Fibroblast of the conjunctiva (primary cell): ENCODE results near the gene CWF19L2.
A peak's percentile ranks its signal among the peaks of the same experiment; 100 is the strongest.
"Not testable (repeated sequence)": the region's sequence is repeated elsewhere in the genome, so short reads cannot be mapped to it uniquely, and the experiment has no call there.

Experiments used
- DNase-seq: peaks from one replicate; pipeline ENCODE4 v3.0.0-alpha.2; 2010; ENCODE audit warnings: low read depth

CWF19L2 gene

GRCh38 chr11:107457558-107458271 lies at the start of gene CWF19L2:
Gene CWF19L2, minus strand, starts transcription at chr11:107457825. Its CDS starts 9 bp downstream, at chr11:107457816.
- peak; percentile 93 for DNase-seq

- DNase-seq = no peak
Measured at GRCh38 chr11:107505647-107506225, 48.1 kb upstream of the CWF19L2 start.

GRCh38 chr11:107504981-107505380 lies 47.4 kb upstream of the CWF19L2 start:
- no peak for DNase-seq

GRCh38 chr11:107501713-107502112 lies 44.1 kb upstream of the CWF19L2 start:
- no peak for DNase-seq

- not testable (repeated sequence) for DNase-seq
Measured at GRCh38 chr11:107497371-107497770, 39.7 kb upstream of the CWF19L2 start.

GRCh38 chr11:107496011-107496410 lies 38.4 kb upstream of the CWF19L2 start:
- peak; percentile 84 for DNase-seq

GRCh38 chr11:107494055-107494454 lies 36.4 kb upstream of the CWF19L2 start:
- no peak for DNase-seq

- no peak for DNase-seq
Measured at GRCh38 chr11:107493117-107493516, 35.5 kb upstream of the CWF19L2 start.

- no peak for DNase-seq
Measured at GRCh38 chr11:107490836-107491235, 33.2 kb upstream of the CWF19L2 start.

GRCh38 chr11:107482234-107482633 lies 24.6 kb upstream of the CWF19L2 start:
- no peak for DNase-seq

- DNase-seq = no peak
Measured at GRCh38 chr11:107478922-107479321, 21.3 kb upstream of the CWF19L2 start.

GRCh38 chr11:107477820-107478219 lies 20.2 kb upstream of the CWF19L2 start:
- no peak for DNase-seq

- DNase-seq = no peak
Measured at GRCh38 chr11:107473792-107474191, 16.2 kb upstream of the CWF19L2 start.

GRCh38 chr11:107472966-107473365 lies 15.3 kb upstream of the CWF19L2 start:
- DNase-seq = no peak

GRCh38 chr11:107468596-107468995 lies 11.0 kb upstream of the CWF19L2 start:
- DNase-seq = peak; percentile 17

GRCh38 chr11:107467696-107468095 lies 10.1 kb upstream of the CWF19L2 start:
- DNase-seq = no peak

- not testable (repeated sequence) for DNase-seq
Measured at GRCh38 chr11:107466275-107466866, 8.7 kb upstream of the CWF19L2 start.

GRCh38 chr11:107457205-107457557 lies 444 bp downstream of the CWF19L2 start:
- DNase-seq = no peak

GRCh38 chr11:107453594-107454286 lies 3.9 kb downstream of the CWF19L2 start:
- no peak for DNase-seq

- no peak for DNase-seq
Measured at GRCh38 chr11:107446822-107447431, 10.7 kb downstream of the CWF19L2 start.

- no peak for DNase-seq
Measured at GRCh38 chr11:107442715-107443215, 14.9 kb downstream of the CWF19L2 start.

- no peak for DNase-seq
Measured at GRCh38 chr11:107439586-107440167, 17.9 kb downstream of the CWF19L2 start.
